Superior temporal gyrus (tissue), 1 donor: ENCODE data around the gene PLEKHA8.
"Not testable (repeated sequence)": the region's sequence is repeated elsewhere in the genome, so short reads cannot be mapped to it uniquely, and the experiment has no call there.

ENCODE experiments used
- DNase-seq: peaks from one replicate; pipeline ENCODE4 v3.0.0-alpha.2; 2016; ENCODE audit errors: extremely low spot score

The PLEKHA8 gene

GRCh38 chr7:30066687-30067086 lies 38.5 kb downstream of the PLEKHA8 start:
- DNase-seq = no peak

GRCh38 chr7:30068117-30068516 lies 39.9 kb downstream of the PLEKHA8 start:
- no peak for DNase-seq

GRCh38 chr7:30069096-30069867 lies 41.1 kb downstream of the PLEKHA8 start:
- DNase-seq = no peak

- DNase-seq = no peak
These were observed 41.8 kb downstream of the PLEKHA8 start for GRCh38 chr7:30070052-30070451.

GRCh38 chr7:30072735-30073134 lies 44.5 kb downstream of the PLEKHA8 start:
- no peak for DNase-seq

GRCh38 chr7:30074422-30075030 lies 46.3 kb downstream of the PLEKHA8 start:
- DNase-seq = peak; percentile 69

GRCh38 chr7:30076411-30076810 lies 48.2 kb downstream of the PLEKHA8 start:
- DNase-seq = no peak

- DNase-seq = no peak
These were observed 50.1 kb downstream of the PLEKHA8 start for GRCh38 chr7:30078280-30078679.

- no peak for DNase-seq
These were observed 51.7 kb downstream of the PLEKHA8 start for GRCh38 chr7:30079880-30080279.

- DNase-seq = no peak
These were observed 52.6 kb downstream of the PLEKHA8 start for GRCh38 chr7:30080818-30081217.

- DNase-seq = no peak
These were observed 54.5 kb downstream of the PLEKHA8 start for GRCh38 chr7:30082686-30083085.

GRCh38 chr7:30083334-30083733 lies 55.1 kb downstream of the PLEKHA8 start:
- no peak for DNase-seq

- no peak for DNase-seq
These were observed 56.0 kb downstream of the PLEKHA8 start for GRCh38 chr7:30084212-30084611.

GRCh38 chr7:30086529-30086928 lies 58.3 kb downstream of the PLEKHA8 start:
- no peak for DNase-seq

- no peak for DNase-seq
These were observed 59.2 kb downstream of the PLEKHA8 start for GRCh38 chr7:30087371-30087770.

GRCh38 chr7:30088362-30088761 lies 60.1 kb downstream of the PLEKHA8 start:
- no peak for DNase-seq

GRCh38 chr7:30090111-30090510 lies 61.9 kb downstream of the PLEKHA8 start:
- no peak for DNase-seq

GRCh38 chr7:30091491-30091912 lies 63.3 kb downstream of the PLEKHA8 start:
- DNase-seq = no peak

- DNase-seq = no peak
These were observed 63.8 kb downstream of the PLEKHA8 start for GRCh38 chr7:30091987-30092386.

GRCh38 chr7:30093420-30093952 lies 65.3 kb downstream of the PLEKHA8 start:
- no peak for DNase-seq

- DNase-seq = not testable (repeated sequence)
These were observed 70.4 kb downstream of the PLEKHA8 start for GRCh38 chr7:30098599-30098998.

- no peak for DNase-seq
These were observed 74.1 kb downstream of the PLEKHA8 start for GRCh38 chr7:30102281-30102680.

- no peak for DNase-seq
These were observed 75.9 kb downstream of the PLEKHA8 start for GRCh38 chr7:30104157-30104556.
